NCI-H1105 (cell line): Measurements from ENCODE around the gene OR6C3.
"Not testable (repeated sequence)": the region's sequence is repeated elsewhere in the genome, so short reads cannot be mapped to it uniquely, and the experiment has no call there.

Source experiments
- DNase-seq: peaks from one replicate; lab custom pipeline; 2025; lab: John Stamatoyannopoulos, UW

The OR6C3 gene

GRCh38 chr12:55330446-55330845, at the start of gene OR6C3:
Gene OR6C3 (plus strand): TSS chr12:55330746. CDS start chr12:55331701, 955 bp downstream.
- DNase-seq, result no peak

- no peak for DNase-seq
These were observed 49.6 kb upstream of the OR6C3 start for GRCh38 chr12:55280991-55281390.

- DNase-seq, result no peak
These were observed 40.5 kb upstream of the OR6C3 start for GRCh38 chr12:55289999-55290398.

- DNase-seq, result no peak
These were observed 34.1 kb upstream of the OR6C3 start, which contains the start of gene OR6C6 for GRCh38 chr12:55296469-55296868. Gene OR6C6 (minus strand): TSS chr12:55296569. CDS start chr12:55295232, 1,337 bp downstream.

GRCh38 chr12:55314043-55314442, 16.5 kb upstream of the OR6C3 start, which contains the start of gene OR6C1:
Gene OR6C1 (plus strand): TSS chr12:55314343. CDS start chr12:55320600, 6,257 bp downstream.
- no peak for DNase-seq

- DNase-seq, result no peak
These were observed 10.3 kb upstream of the OR6C3 start for GRCh38 chr12:55320201-55320600.

GRCh38 chr12:55325801-55326200, 4.7 kb upstream of the OR6C3 start:
- not testable (repeated sequence) for DNase-seq

- no peak for DNase-seq
These were observed 5.5 kb downstream of the OR6C3 start for GRCh38 chr12:55336002-55336401.

GRCh38 chr12:55355338-55355737, 24.8 kb downstream of the OR6C3 start:
- not testable (repeated sequence) for DNase-seq

GRCh38 chr12:55362675-55363074, 32.1 kb downstream of the OR6C3 start, which contains the start of gene OR6C75:
Gene OR6C75 (plus strand): TSS chr12:55362975. CDS start chr12:55365111, 2,136 bp downstream.
- DNase-seq, result no peak

- DNase-seq, result no peak
These were observed 34.5 kb downstream of the OR6C3 start for GRCh38 chr12:55365086-55365485.

- no peak for DNase-seq
These were observed 42.0 kb downstream of the OR6C3 start for GRCh38 chr12:55372521-55372920.
